HG03520 (cell line): Measurements from ENCODE around the gene TMEM263.

ENCODE experiments used
- ATAC-seq: cut with Tn5 transposase; IDR thresholded peaks from one replicate; pipeline ENCODE4 v1.9.1; 2021; ENCODE audit warnings: mild to moderate bottlenecking, moderate library complexity; ENCODE audit not compliant: unreplicated experiment

TMEM263 gene

DNA sequence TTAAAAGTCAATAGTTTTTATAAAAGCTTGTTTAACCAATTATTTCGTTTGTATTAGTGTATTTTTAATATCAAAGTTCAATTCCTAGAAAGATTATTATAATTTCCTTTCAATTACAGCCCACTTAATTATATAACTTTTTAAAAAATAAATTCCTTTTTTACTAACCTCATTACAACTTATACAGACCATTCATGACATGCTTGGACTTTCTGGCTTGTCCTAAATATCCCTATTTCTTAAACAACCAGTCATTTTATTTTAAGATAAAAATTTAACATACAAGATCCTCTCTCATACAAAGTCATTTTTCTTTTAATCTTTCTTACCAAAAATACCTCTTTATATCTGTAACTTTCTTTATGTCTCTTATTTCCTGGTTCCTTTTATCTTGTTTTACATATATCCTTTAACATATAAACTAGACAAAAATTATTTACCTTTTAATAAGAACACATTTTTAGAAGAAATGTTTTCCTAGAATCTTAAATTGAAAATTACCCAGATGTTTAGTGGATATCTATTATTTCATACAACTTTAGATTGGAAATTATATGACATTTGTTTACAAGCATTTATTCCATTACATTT lies 10.4 kb upstream of the TMEM263 start:
- no peak for ATAC-seq

DNA sequence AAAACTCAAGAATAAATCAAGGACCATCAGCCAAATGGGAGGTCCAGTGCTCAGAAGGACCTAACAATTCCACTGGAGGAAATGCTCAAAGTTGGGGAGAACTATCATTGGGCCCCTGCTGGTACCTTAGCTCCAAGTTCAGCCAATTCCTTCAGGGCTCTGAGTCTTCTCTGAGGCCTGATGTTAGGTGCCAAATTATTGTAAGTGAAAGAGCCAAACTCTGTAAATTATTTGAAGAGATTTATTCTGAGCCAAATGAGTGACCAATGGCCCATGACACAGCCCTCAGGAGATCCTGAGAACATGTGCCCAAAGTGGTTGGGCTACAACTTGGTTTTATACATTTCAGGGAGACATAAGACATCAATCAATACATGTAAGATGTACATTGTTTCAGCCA lies 8.2 kb upstream of the TMEM263 start:
- ATAC-seq, result no peak

DNA sequence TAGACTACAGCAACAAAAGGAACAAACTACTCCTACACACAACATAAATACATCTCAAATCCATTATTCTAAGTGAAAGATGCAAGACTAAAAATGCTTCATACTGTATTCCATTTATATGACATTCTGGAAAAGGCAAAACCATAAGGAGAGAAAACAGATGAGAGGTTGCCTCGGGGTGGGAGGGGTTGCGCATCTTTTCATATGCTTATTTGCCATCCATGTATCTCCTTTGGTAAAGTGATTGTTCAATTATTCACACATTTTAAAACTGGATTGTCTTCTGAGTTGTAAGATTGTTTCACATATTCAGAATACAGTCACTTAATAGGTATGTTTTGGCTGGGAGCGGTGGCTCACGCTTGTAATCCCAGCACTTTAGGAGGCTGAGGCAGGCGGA lies 5.1 kb upstream of the TMEM263 start:
- ATAC-seq, result no peak

DNA sequence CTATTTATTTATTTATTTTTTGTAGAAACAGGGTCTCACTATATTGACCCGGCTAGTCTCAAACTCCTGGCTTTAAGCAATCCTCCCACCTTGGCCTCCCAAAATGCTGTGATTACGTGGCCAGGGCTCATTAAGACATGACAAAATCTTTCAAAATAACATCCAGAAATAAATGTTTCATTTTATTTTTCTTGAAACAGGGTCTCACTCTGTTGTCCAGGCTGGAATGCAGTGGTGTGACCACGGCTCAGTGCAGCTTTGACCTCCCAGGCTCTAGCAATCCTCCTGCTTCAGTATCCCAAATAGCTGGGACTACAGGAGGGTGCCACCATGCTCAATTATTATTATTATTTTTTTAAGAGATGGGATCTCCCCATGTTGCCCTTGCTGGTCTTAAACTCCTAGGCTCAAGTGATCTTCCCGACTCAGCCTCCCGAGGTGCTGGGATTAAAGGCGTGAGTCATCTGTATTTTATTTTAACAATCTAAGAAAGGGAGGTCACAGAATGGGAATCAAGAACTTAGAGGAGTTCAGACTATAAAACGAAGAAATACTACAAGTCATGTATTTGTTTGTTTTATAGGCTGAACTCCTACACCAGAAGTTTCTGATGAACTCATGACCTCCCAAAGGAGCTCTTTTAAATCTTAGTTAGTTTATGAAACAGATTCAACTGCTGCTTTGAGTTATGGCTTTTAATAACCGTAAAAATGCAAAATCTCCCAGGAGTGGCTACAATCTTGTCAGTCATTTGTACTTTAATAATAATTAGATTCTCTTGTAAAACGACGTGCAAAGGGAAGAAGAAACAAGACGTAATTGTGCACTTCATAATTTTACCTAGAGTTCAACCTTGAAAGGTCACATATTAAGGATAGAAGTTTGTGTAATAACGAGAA lies 2.1 kb upstream of the TMEM263 start:
- ATAC-seq, result no peak

DNA sequence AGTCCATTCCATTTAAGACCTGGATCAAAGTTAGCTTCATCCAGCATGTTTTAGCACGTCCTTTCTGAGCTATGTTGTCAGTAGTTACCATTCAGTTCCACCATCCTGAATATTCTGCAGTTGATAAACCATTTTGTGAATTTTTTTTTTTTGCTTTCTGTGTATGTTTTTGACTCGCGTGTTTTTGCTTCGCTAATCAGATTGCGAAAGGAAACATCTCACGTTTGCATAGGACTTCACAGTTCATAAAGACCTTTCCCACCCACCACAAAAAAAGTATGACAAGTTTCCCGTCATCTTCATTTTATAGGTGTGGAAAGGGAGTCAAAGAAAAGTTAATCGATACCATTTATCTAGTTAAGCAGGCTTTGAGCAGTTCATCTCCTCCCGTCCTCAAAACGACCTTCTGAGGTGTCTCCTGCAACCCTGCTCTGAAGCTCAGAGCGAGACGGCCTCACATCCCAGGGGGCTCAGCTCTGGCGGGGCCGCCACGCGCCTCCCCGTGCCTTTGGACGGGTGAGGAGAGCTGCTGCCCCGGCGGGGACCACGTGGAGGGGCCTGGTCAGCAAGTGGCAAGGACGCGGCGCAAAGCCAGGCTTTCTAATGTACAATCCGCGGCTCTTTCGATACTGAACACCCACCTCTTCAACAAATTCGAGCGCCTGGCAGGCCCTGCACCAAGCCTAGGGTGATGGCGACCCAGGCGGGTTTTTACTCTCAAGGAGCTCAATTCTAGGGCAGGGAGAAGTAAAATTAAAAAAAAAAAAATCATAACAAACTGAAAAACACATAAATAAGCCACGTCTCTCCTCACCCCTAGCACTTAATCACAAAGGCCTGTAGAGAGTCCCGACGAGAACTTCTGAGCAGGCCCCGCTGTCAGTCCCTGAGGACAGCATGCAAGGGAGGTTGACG lies 988 bp upstream of the TMEM263 start:
- no peak for ATAC-seq

DNA sequence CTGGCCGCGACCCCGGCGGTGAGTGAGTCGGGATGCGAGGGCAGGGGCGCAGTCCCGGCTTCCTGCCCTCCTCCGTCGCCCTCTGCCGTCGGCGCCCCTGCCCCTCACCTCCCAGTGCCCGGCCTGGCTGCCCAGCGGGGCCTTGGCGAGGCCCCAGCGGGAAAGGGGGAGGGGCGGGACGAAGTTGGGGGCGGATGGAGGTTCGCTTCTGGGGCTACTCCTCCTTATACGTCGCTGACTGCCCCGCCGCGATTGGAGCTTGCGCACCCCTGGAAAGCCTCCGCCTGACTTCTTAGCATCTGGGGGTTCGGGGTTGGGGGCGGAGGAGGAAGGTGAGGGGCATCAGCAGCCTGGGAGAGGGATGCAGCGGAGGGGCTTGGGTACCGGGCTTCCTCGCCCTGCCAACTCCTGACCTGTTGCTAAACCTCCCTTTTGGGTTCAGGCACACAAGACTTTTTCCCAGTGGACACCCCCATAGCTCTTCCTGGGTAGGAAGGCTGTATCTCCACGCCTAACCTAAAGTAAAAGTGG lies 406 bp downstream of the TMEM263 start:
- ATAC-seq, result peak; percentile 36

DNA sequence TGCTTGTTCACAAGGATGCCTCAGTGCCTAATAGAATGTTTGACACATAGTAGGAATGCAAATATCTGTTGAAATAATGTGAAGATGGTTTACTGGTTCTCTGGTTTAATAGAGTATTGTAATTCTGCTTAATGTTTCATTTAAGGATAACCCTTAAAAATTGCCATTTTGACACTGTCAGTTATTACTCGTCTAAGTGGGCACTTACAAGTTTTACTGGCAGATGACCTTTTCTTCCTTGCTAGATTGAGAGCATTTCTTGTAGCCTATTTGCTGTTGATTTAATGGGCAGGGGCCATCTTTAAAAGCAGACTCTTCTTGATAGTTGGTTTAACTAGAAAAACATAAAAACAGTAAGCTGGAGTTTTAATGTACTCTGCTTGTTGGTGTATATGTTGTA lies 1.9 kb downstream of the TMEM263 start:
- ATAC-seq, result no peak

DNA sequence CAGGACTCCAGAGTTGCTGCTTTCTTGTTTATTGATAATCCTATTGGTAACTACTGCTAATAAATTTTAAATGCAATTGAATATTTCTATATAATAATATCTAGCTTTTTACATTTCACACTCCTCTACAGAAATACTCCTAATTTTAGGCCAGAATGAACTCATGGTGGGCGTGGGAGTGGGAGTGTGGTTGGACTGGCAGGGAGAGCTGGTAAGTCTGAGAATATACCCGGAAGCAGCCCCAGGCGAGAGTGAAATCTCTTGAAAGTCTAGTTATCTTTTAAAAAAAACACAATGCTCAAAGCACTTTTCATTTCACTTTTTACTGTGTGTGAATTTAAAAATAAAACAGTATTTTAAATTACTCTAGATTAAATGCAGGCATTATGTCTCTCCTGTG lies 4.7 kb downstream of the TMEM263 start:
- no peak for ATAC-seq

DNA sequence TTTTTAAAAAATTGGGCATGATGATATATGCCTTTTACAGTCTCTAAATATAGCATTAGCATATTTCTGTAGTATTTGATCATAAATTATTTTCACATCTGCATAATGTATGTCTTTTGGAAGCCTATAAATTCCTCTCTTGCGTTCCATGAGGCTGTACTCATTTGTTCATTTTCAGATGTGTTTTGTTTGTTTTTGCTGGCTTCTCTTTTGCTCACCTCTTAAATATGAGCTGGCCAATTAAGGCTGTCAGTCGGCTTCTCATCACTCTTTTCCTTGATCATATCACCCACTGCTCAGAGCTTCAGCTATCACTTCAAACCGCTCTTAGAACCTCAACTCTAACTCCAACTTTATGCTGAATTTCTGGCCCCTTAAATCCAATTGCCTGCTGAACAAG lies 6.6 kb downstream of the TMEM263 start:
- ATAC-seq, result no peak

DNA sequence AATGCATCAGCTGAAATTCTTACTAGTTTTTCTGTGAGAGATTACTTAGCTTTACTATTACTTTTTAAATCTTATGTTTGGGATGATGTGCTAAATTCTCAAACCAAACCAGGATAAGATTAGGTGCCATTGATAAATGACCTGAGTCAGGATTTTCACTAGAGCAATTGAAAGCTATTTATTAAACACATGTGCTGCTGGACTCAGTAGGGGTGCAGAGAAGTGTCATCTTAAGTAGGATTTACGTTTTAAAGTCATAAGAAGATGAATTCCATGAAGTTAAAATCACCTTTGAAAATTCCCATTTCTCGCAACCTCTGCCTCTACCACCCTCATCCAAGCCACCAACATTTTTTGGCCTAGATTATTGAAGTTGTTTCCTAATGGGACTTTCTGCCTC lies 8.8 kb downstream of the TMEM263 start:
- no peak for ATAC-seq

DNA sequence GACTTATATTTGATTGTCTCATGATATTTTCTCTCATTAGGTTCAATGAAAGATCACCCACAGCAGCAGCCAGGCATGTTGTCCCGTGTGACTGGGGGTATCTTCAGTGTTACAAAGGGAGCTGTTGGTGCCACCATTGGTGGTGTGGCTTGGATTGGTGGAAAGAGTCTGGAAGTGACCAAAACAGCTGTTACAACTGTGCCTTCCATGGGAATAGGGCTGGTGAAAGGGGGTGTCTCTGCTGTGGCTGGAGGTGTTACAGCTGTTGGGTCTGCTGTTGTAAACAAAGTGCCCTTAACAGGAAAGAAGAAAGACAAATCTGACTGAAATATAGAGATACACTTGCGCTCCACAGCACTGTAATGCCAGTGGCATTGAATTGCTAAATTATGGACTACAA lies 15.4 kb downstream of the TMEM263 start:
- no peak for ATAC-seq

DNA sequence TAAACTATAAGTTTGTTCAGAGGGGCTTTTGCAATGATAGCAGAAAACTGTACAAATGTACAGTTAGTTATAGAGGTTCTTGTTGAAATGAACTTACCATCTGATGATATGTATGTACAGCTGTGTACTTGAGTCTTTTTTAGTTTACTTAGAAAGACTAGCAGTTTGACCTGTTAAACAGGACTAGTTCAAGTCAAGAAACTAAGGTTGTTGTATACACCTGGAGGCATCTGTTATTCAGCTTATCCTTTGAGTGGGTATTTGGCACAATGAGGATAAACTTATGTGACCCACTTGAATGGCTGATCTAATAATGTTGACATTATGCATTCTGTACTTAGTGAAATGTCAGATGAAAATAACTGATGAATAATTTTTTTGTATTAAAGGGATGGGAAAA lies 17.8 kb downstream of the TMEM263 start:
- ATAC-seq, result no peak

DNA sequence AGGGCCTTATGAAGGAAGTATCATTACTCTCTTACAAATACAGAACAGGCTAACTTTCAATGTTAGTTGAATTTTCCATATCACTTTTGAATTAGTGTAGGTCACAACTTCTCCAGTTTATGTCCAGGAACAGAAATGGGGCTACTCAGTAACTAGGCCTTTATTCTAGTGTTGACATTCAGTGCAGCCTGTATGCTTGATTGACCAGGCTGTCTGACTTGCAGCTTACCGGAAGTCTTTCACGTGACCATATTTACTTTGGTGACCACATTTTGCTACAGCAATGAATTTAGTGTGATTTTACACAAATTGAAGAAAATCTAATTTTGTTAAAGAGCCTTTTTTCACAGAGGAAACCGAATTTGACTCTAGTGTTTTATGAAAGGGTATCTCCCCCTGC lies 18.8 kb downstream of the TMEM263 start:
- no peak for ATAC-seq

DNA sequence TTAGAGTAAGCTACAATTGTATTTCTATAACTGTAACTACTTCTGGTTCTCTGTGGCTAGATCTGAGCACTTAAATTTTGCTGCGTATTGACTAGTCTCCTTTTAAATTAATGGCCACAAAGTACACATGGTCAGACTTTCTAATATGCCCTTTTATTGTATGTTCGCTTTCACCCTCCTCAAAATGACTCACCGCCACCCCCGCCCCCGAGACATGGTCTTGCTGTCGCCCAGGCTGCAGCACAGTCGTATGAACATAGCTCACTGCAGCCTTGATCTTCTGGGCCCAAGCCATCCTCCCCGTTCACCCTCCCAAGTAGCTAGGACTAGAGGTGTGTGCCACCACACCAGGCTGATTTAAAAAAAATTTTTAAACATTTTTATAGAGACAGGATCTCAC lies 19.4 kb downstream of the TMEM263 start:
- ATAC-seq, result no peak

DNA sequence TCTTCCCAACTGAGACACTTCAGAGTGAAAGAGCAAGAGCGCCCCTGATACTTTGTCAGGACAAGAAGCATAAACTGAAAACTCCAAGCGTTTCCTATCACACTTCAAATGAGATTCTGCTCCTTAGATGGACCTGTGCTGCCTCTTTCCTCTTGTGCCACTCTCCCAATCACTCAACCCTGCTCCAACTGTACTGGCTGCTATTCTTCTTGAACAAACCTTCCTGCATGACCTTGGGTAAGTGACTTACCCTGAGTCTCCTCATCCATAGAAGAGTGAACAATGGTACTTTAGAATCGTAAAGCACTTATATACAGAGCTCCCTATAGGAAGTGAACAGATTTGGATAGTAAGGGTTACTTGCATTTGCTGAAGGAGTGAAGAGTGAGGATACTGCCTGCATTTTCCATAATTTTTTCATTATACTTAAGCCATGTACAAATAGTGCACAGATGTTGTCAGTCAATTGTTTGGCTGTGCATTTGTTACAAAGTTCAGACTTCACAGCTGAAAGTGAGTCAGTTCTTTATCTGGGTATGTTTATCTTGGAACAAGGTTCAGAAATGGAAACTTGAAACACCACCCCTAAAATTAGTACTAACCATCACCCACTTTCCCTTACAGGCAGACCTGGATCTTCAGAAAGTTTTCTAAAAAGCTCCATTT lies 20.4 kb downstream of the TMEM263 start:
- no peak for ATAC-seq

DNA sequence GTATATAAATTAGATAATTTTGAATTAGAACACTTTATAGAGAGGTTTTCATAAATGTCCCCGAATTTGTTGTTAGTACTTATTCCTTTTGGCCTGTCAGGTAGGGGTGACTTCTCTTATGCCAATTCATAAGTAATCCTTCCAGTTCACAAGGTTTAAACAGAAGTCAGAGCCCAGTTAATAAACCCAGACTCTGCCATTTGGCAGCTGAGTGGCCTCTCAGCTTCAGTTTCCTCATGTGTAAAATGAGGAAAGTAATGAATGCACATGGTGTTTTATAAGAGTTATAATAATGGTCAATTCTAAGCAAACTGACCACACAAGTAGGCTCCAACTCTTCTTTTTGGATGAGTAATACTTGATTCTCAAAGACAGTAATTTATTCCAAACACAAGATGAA lies 21.0 kb downstream of the TMEM263 start:
- ATAC-seq, result no peak

DNA sequence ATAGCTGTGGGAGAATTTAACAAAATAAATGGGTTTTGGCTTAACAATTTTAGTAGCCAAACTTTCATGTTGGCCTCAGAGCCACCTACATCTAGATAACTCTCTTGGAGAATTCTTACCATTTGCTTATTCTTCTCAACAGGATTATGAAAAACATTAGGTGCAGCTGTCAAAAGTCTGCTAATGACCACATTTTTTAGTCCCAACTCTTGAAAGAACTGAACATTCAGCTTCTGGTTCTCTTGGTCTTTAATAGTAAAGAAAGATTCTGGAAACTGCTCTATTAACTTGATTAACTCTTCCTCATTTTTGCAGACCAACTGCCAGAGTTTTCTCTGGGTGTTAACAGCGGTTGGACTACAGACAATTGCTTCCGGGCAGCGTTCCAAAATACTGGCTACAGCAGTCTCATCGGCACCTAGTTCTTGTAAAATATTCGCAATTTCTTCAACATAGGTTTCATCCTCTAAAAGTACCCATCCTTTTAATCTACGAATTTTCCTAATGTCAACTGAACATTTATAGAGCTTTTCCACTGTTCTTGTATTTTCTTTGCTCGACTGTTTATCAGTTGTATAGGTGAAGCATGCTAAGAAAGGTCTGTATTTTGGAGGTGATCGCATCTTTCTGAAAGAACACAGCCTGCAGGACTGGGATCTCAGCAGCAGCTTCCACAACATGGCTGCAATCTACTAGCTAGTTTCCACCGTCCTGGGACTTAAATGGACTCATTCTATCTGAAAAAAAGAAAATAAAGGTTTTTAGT lies 22.5 kb downstream of the TMEM263 start:
- no peak for ATAC-seq

DNA sequence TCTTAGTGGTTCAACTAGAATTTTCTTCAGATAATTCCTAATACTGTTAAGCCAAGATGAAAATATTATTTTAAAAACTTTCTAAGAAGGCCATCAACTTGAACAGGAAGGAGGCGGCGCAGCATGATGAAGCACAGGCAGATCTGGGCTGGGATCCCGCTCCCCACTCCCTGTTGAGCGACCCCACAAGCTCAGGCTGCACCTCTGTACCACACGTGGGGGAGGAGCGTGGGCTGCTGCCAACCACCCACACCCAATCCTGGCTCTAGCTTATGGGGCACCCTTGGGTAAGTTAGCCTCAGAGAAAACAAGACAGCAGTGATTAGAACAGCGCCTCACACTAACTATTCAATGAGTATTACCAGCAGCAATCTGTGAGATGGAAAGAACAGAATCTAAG lies 25.2 kb downstream of the TMEM263 start:
- ATAC-seq, result no peak

DNA sequence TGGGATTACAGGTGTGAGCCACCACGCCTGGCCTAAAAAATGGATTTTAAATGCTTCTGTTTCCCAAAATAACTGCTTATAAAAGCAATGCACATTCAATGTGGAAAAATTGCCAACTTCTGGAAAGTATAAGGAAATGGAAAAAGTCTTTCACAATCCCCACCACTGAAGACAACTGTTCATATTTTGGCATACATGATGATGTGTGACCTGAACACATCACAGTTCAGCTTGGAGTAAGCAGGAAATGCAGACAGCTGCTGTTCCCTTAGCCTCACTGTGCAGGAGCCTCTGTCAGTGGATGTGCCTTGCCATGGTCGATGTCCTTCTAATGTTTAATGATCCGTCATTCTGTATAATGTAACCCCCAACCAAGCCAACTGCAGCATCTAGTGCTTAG lies 26.1 kb downstream of the TMEM263 start:
- ATAC-seq, result no peak

DNA sequence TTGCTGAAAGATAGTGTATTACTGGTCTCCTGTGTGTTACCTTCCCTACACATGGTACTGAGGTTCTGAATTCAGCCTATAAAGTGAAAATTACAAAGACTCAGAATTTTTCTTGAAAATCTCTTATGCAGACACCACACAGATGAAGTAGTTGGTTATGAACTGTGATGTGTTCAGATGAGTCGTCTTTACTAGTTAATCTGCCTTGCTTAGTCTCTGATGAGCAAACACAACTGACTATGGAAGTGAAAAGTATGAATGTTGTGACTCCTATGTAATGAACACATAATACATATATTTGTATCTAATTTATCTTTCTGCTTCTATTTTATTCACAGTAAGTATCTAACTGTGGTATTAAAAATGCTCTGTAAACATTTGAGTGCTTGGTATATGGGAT lies 26.5 kb downstream of the TMEM263 start:
- ATAC-seq, result no peak
